Measurements from ENCODE around the gene TRAM1L1.

The TRAM1L1 gene

DNA sequence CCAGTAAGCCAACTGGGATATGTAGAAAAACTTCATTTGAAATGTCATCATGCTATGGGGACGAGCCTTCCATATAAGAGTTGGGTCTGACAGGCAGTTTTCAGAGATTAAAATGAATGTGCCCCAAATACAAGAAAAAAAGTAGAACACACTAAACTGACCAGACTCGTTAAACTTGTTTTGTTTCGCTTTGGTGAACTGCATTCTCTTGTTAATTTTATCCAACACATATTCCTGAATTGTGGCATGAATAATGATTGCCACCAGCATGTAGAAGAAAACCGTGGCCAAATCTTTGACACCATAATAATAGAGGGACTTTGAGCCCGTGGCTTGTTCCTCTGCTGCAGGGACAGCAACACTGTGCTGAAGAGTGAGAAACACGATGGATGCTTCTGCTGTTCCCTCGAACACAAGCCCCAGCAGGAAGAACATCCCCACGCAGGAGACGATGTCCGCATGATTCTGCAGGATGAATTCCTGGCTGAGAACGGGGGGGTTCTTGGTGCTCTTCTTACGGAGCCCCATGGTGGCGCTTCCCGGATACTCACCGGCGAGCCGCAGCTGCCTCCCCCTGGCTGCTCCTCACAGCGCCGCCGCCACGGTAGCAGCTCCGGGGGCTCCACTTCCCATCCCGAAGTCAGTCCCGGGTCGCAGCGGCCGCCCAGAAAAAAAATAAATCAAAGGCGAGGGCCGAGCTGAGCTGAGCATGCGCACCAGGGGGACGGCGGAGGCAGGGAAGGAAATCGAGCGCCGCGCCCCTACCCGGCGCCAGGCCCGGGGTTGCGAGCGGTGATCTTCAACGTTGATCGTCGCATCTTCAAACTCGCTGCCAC, at the start of gene TRAM1L1:
Gene TRAM1L1, minus strand, starts transcription at position 711 of the 836 bp plus-strand sequence. Its CDS starts 183 bp downstream, at position 528.
- DNase-seq, result peak; percentile 77 to 78

DNA sequence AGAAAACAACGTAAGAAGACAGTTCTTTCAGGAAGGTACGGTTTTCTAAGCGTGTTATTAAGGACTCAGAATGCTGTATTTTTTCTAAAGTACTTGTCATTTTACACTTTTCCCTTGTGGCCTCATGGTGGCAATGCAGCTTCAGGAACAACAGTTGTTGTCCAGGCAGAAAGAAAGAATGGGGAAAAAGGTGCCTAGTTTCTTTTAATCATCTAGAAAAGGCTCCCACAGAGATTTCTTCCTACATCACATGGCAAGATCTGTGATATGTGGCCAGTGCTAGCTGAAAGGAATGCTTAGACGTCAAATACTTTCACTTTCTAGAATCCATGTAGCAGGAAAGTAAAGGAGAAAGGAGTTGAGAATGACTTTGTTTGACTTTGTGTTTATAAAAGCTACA, 49.0 kb upstream of the TRAM1L1 start:
- peak; percentile 29 to 54 for DNase-seq

DNA sequence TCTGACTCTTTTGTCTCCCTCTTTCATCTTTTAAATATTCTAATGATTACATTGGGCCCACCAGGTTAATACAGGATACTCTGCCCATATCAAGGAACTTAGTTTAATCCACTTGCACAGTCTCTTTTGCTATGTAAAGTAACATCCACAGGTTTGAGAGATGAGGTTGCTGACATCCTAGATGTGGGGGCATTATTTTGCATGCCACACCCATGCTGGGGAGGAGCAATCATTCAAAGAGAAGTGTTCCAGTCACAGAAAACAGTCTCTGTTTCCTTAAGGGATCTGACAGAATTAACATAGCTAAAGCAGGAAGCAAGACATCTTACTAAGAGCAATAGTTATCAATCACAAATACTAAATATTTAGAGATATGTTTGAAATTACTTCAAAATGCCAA, 11.5 kb upstream of the TRAM1L1 start:
- no peak for DNase-seq

DNA sequence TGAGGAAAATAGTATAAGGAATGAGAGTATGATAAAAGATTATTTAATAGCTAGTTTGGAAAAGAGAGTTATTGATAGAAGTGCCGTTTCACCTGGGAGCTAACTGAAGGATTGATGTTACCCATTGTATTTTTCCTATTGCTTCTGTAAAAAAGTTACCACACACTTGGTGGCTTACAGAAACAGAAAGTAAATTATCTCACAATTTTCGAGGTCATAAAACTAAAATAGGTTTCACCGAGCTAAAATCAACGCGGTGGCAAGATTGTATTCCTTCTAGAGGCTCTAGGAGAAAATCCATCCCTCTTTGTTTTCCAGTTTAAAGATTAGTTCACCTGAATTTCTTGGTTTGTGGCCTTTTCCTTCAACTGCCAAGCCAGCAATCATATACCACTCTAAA, 11.1 kb upstream of the TRAM1L1 start:
- DNase-seq, result no peak

DNA sequence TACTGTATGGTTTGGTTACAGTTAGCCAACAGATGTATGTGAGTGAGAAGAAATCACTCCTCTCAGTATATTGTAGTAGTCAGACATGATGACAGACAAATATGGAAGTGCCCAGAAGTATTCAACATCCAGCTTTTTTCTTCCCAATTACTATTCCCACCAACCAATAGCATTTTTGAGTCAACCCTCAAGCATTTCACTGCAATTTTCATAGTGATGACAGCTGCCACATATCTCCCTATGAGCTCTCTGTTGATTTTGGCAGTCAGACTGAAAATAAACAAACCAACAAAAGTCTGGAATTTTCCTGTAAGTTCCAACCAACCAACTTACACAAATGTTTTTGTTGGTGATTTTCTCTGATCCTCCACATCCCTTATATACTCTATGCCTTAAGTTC, 8.2 kb upstream of the TRAM1L1 start:
- DNase-seq, result no peak

DNA sequence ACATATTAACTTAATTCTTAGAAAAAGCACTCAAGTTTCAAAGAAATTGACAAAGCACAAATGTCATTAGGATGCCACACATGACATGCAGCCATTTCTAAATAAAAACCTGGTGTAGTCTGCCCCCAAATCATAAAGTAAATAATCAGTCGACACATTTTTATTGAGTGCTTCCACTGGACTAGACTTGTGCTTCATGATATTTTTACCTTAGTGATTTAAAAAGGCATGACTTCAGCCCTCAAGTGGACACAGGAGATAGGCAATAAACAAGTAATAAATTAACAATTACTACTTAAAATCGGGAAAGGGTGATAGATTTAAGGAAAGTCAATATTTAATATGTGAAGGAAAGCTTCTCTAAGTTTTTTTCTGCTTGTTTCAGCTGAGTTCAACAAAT, 7.6 kb downstream of the TRAM1L1 start:
- DNase-seq, result no peak

DNA sequence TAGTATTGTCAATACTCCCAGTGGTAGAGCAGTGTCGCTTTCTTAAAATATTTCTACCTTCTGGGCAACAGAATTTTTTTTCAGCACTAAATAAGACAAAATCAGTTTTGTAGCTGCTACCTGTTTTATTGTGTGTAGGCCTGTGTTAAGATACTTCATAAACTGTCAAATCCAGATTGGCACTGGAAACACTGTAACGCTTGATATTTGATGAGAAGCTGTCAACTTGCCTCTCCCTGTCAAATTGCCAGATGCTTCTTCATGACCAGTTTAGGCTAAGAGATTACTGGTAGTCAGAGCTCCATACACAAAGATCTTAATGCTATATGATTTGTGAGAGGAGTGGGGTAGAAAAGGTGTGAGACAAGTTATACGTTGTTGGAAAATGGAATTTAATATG, 17.3 kb downstream of the TRAM1L1 start:
- DNase-seq, result no peak

DNA sequence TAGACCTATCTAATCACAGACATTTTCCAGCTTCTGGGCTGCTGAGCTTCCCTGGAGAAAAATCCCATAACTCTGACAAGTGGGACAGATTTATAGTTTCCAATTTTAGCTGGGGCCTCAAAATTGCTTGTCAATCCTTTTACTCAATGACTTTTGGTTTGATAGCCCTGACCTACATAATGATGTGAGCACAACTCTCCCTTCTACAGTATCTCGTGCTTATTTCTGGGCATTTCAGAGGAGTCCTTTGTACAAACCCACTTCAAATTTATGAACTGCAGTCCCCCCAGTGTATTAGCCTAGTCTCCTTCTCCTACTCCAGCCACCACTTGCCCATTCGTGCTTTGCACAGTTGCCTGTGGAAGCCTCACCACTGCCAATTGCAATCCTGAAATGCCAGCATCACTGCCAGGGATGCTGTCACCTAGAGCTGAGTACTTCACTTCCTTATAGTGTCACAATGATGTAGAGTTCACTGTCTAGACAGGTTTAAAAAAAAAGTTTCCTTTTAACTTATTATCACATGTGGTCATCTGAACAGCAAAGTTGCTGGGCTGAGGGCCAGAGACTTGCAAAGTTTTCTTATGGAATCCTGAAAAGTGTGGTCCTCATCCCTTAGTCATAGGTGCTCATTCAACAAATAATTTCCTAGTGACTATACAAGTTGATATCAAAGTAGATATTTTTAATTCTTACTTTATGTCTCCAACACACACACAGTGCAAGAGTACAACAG, 21.2 kb downstream of the TRAM1L1 start:
- DNase-seq, result no peak

DNA sequence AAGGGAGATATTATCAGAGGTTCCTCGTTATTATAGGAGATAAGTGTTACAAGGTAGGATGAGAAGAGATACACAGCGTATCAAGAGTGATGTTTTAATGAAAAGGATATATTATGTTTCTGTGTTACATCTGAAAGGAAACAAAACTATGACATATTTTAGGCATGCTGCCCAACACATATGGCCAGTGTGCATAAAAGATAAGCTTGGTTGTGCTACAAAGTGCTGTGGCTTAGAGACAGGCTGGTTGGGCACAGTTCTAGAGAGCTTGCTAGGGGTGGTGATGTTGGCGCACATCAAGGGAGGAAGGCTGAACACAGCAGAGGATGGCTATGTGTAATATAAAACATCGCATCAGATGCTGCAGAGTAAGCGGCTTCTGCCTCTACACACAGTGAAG, 42.4 kb downstream of the TRAM1L1 start:
- no peak for DNase-seq

Data from NCI-H2081 (cell line).